Colon (tissue), 2 donors: ENCODE measurements around the gene UCK1.
"Not testable (repeated sequence)": the region's sequence is repeated elsewhere in the genome, so short reads cannot be mapped to it uniquely, and the experiment has no call there.

Source experiments
- FAIRE-seq: peaks from 2 replicates; lab custom pipeline; 2012; peaks lifted over from hg19 to GRCh38; lab: Jason Lieb, UNC
- donor health status: control.
- donor health status: control.

The UCK1 gene

GRCh38 chr9:131554087-131554842 is 23.2 kb upstream of the UCK1 start:
- no peak for FAIRE-seq

DNA sequence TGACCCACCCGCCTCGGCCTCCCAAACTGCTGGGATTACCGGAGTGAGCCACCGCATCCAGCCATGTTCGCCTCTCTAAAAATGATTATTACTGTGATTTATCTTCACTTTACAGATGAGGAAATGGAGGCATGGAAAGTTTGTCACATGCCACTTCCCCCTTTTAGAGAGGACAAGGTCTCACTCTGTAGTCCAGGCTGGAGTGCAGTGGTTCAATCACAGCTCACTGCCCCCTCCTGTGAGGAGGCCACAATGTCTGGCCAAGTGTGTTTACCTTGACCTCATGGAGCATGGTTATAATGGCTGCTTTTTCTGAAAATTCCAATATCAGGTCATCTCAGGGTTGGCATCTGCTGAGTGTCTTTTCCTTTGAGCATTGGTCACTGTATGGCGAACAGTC is 21.0 kb upstream of the UCK1 start:
- FAIRE-seq: no peak

DNA sequence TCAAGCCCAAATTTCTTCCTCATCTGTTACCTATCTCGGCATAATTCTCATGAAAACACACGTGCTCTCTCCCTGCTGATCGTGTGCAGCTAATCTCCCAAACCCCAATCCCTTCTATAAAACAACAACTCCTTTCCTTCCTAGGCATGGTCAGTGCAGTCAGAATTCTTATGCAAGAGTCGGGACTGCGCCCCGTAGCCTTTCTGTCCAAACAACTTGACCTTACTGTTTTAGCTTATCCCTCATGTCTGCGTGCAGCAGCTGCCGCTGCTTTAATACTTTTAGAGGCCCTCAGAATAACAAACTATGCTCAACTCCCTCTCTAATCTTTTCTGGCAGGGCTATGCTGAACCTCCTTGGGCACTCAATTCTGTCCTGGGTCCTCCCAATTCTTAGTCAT is 19.4 kb upstream of the UCK1 start:
- not testable (repeated sequence) for FAIRE-seq

DNA sequence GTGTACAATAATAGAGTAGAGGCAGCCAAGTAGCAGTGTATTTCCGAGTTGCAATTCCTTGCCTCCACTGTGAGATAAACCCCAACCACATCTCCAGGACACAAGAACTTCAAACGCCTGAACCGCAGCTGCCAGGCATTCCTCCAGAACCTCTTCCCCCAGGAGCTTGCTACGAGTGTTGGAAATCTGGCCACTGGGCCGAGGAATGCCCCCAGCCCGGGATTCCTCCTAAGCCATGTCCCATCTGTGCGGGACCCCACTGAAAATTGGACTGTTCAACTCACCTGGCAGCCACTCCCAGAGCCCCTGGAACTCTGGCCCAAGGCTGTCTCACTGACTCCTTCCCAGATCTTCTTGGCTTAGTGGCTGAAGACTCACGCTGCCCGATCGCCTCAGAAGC is 18.1 kb upstream of the UCK1 start:
- not testable (repeated sequence) for FAIRE-seq

- no peak for FAIRE-seq
Measured at GRCh38 chr9:131546336-131547084, 15.4 kb upstream of the UCK1 start.

- no peak for FAIRE-seq
Measured at GRCh38 chr9:131545786-131546335, 14.8 kb upstream of the UCK1 start.

DNA sequence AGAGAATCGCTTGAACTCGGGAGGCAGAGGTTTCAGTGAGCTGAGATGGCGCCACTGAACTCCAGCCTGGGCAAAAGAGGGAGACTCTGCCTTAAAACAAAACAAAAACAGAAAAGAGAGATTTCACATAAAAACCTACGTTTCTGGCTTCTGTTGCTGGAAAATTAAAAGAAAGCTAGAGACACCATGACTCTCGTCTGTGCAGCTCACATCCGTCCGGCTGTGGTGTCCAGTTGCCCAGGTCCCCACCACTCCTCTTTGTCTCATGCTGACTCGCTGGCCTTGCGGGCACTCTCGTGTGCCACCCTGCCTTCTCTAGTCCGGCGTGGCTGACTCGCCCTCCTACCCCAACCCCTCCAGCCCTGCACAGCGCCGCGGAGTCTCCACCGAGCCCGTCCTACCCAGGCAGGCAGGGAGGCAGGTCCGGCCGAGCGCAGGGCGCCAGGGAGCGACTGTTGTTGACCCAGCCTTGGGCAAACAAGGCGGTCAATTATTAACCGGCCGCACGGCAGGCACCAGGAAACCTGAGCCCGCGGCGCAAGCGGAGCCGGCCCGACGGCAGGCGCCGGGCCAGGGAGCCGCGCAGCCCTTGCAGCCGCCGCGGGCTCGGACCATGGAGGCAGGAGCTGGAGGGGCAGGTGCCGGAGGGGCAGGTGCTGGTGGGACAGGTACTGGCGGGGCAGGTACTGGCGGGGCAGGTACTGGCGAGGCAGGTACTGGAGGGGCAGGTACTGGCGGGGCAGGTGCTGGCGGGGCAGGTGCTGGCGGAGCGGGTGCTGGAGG is 14.1 kb upstream of the UCK1 start, which contains the start of gene PRRT1B:
PRRT1B (plus strand) TSS at position 521 of the 783 bp plus-strand sequence; CDS start at position 614, 93 bp downstream.
- no peak for FAIRE-seq

DNA sequence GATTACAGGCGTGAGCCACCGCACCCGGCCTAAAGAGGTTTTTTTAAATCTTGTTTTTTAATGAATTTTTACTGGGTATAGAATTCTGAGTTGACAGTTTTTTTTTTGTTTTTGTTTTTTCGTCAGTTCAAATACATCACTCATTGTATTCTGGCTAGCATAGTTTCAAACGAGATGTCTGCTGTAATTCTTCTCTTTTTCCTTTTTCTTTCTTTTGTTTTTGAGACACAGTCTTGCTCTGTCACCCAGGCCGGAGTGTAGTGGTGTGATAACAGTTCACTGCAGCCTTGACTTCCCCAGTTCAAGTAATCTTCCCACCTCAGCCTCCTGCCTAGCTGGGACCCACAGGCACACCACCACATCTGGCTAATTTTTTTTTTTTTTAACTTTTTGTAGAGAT is 12.1 kb upstream of the UCK1 start:
- no peak for FAIRE-seq

GRCh38 chr9:131539223-131539923 is 8.3 kb upstream of the UCK1 start:
- FAIRE-seq: no peak

DNA sequence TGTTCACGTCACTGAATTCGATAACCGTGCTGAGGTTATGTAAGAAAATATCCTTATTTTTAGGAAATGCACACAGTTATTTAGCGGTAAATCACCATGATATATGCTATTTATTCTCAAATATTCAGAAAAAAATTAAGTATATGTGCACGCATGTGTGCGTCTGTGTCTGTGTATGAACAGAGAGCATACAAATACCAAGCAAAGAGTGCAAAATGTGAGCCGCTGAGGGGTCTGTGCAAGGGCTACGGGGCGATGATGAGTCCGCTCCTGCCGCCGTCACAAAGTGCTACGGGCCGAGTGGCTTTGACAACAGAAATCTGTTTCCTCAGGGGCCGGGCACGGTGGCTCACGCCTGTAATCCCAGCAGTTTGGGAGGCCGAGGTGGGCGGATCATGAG is 6.9 kb upstream of the UCK1 start:
- FAIRE-seq: no peak

DNA sequence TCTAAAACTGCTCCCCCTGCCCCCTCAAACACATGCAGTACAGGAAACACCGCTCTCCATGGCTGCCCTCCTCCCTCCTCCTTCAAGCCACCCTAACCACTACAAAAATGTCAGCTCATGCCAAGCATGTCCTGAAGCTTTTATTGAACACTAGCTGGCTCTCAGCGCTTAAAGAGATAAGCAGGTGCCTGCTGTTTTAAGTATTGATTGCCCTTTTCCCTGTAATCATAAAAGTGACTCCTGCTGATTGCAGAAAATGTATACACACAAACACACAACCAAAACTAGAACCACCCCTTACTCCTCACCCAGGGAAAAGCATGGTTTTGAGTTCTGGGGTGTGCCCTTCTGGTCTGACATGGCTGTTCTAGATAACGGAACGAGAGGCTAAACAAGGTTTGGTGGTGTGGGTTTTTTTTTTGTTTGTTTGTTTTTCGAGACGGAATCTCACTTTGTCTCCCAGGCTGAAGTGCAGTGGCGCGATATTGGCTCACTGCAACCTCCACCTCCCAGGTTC is 3.7 kb upstream of the UCK1 start:
- FAIRE-seq: no peak

DNA sequence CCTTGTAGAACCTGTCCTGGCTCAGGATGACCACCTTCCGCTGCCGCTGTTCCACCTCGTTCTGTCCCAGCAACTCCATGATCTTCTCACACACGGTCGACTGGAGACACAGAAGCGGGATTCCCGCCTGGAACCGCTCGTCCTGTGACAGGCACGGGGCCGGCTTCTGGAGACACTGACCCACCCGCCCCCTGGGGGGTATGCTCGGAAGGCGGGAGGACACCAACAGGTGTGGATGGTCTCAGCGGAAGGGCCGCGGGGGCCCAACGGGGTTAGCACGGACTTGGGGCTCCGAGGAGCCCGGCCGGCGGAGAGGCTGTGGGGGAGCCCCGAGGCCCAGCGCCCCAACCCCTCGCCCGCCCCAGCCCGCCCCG is 530 bp downstream of the UCK1 start:
- FAIRE-seq: no peak

- FAIRE-seq: no peak
Measured at GRCh38 chr9:131529597-131530545, 1.2 kb downstream of the UCK1 start.

- no peak for FAIRE-seq
Measured at GRCh38 chr9:131528886-131529505, 2.1 kb downstream of the UCK1 start.

- FAIRE-seq: no peak
Measured at GRCh38 chr9:131528186-131528585, 2.9 kb downstream of the UCK1 start.

- FAIRE-seq: no peak
Measured at GRCh38 chr9:131525643-131526565, 5.2 kb downstream of the UCK1 start.

DNA sequence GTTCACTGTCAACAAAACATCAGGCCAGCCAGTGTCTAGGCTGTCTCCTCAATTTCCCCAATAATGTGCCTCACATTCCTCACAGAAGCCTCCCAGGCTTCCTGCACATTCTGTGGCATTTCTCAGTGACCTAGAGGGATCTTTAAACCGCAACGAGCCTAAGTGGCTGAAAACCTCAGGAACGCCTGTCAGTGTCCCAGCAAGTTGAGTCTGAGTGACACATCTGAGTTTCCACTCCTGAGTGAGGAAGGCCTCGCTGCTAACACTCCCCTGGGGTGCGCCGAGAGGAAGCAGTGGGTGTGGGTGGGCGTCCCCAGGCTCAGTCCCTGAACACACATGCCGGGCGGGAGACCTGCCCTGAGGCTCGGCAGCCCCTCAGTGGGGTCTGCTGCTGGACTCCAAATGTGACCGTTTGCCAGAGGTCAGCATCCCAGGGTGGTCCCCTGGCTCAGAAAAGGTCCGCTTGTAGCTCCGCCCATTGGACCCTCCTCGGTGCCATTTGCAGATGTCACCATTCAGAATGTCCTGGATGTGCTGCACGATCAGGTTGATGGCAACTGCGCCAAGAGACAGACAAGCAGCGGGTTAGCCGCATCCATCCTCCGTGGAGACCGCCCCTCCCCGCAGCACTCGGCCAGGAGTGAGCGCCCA is 6.3 kb downstream of the UCK1 start:
- no peak for FAIRE-seq
